IPS DF 6.9 (cell line): ENCODE measurements around the gene ROBO1.

Experiments used
- DNase-seq: peaks from one replicate; pipeline ENCODE4 v3.0.0-alpha.2; 2013; ENCODE audit warnings: low read depth, low spot score
- H3K27ac ChIP-seq: one replicate; pipeline ENCODE4 v1.5.1; 2013; ENCODE audit warnings: low read length, control low read depth
- H3K27me3 ChIP-seq: 2 replicates; pipeline ENCODE4 v1.6.1; 2013; ENCODE audit warnings: mild to moderate bottlenecking, low read length; ENCODE audit not compliant: control insufficient read depth, insufficient read depth
- H3K36me3 ChIP-seq: 2 replicates; pipeline ENCODE4 v1.6.1; 2013; ENCODE audit warnings: low read length; ENCODE audit not compliant: control insufficient read depth, insufficient read depth
- H3K4me1 ChIP-seq: 2 replicates; pipeline ENCODE4 v1.6.1; 2013; ENCODE audit warnings: low read length; ENCODE audit not compliant: control insufficient read depth, insufficient read depth
- H3K4me3 ChIP-seq: 2 replicates; pipeline ENCODE4 v1.5.1; 2013; ENCODE audit warnings: mild to moderate bottlenecking, low read length
- H3K9me3 ChIP-seq: 2 replicates; pipeline ENCODE4 v1.6.1; 2013; ENCODE audit warnings: low read length, inconsistent platforms; ENCODE audit not compliant: control insufficient read depth, insufficient read depth
- WGBS: extraction: QIAGEN DNeasy Blood & Tissue Kit; methylation state at CpG from one replicate; pipeline ENCODE4 v1.1.7; 2013; ENCODE audit warnings: mixed read lengths, missing lambda C conversion rate; ENCODE audit not compliant: insufficient read length, insufficient coverage; 5-methylcytosine and 5-hydroxymethylcytosine counted together

ROBO1 gene

GRCh38 chr3:79672731-79673130 is 95.1 kb downstream of the ROBO1 start:
- no peak overlapping the region for H3K4me3 ChIP-seq
- H3K36me3 ChIP-seq = no peaks in the 10 kb centered on the region
- no peak for DNase-seq
- no peak overlapping the region for H3K27ac ChIP-seq
- WGBS = no CpG with 5 or more reads among the region's 2 CpGs
- no peaks in the 10 kb centered on the region for H3K27me3 ChIP-seq
- no peaks in the 10 kb centered on the region for H3K4me1 ChIP-seq
- H3K9me3 ChIP-seq = no peaks in the 10 kb centered on the region

- DNase-seq = no peak
- Histone ChIP-seq H3K4me3 (no peak overlapping the region), H3K9me3 (no peaks in the 10 kb centered on the region), H3K27me3 (no peaks in the 10 kb centered on the region), H3K4me1 (no peaks in the 10 kb centered on the region), H3K27ac (no peak overlapping the region), H3K36me3 (no peaks in the 10 kb centered on the region)
- no CpG with 5 or more reads among the region's 1 CpG for whole genome bisulfite sequencing
Measured at GRCh38 chr3:79672075-79672474, 95.7 kb downstream of the ROBO1 start.

- no peaks in the 10 kb centered on the region for H3K9me3 ChIP-seq
- no peaks in the 10 kb centered on the region for H3K36me3 ChIP-seq
Measured at GRCh38 chr3:79670178-79670577, 97.6 kb downstream of the ROBO1 start.

GRCh38 chr3:79664455-79664854 is 103.3 kb downstream of the ROBO1 start:
- no CpG with 5 or more reads among the region's 7 CpGs for WGBS
- Histone ChIP-seq H3K27ac (no peak overlapping the region), H3K4me3 (no peak overlapping the region), H3K27me3 (no peaks in the 10 kb centered on the region), H3K36me3 (no peaks in the 10 kb centered on the region), H3K9me3 (no peaks in the 10 kb centered on the region), H3K4me1 (no peaks in the 10 kb centered on the region)
- DNase-seq = no peak

More at GRCh38 chr3:79670178-79670577, 97.6 kb downstream of the ROBO1 start:
- no peaks in the 10 kb centered on the region for H3K4me1 ChIP-seq
- no peak overlapping the region for H3K27ac ChIP-seq
- H3K27me3 ChIP-seq = no peaks in the 10 kb centered on the region
- WGBS = no CpG with 5 or more reads among the region's 3 CpGs
- DNase-seq = no peak
- no peak overlapping the region for H3K4me3 ChIP-seq

GRCh38 chr3:79661896-79662295 is 105.9 kb downstream of the ROBO1 start:
- Histone ChIP-seq H3K4me1 (no peaks in the 10 kb centered on the region), H3K36me3 (no peaks in the 10 kb centered on the region), H3K27me3 (no peaks in the 10 kb centered on the region), H3K27ac (no peak overlapping the region), H3K9me3 (no peaks in the 10 kb centered on the region), H3K4me3 (no peak overlapping the region)
- no CpG with 5 or more reads among the region's 3 CpGs for WGBS
- no peak for DNase-seq

GRCh38 chr3:79657076-79657475 is 110.7 kb downstream of the ROBO1 start:
- Histone ChIP-seq H3K4me3 (no peak overlapping the region), H3K36me3 (no peaks in the 10 kb centered on the region), H3K27ac (no peak overlapping the region), H3K9me3 (no peaks in the 10 kb centered on the region), H3K27me3 (no peaks in the 10 kb centered on the region), H3K4me1 (no peaks in the 10 kb centered on the region)
- no peak for DNase-seq

- Histone ChIP-seq H3K36me3 (no peaks in the 10 kb centered on the region), H3K27ac (no peak overlapping the region), H3K4me3 (no peak overlapping the region), H3K4me1 (no peaks in the 10 kb centered on the region), H3K27me3 (no peaks in the 10 kb centered on the region), H3K9me3 (no peaks in the 10 kb centered on the region)
- no peak for DNase-seq
- WGBS = no CpG with 5 or more reads among the region's 3 CpGs
Measured at GRCh38 chr3:79654019-79654418, 113.8 kb downstream of the ROBO1 start.

GRCh38 chr3:79653266-79653830 is 114.5 kb downstream of the ROBO1 start:
- Histone ChIP-seq H3K4me3 (no peak overlapping the region), H3K4me1 (no peaks in the 10 kb centered on the region), H3K27ac (no peak overlapping the region), H3K27me3 (no peaks in the 10 kb centered on the region), H3K9me3 (no peaks in the 10 kb centered on the region), H3K36me3 (no peaks in the 10 kb centered on the region)
- DNase-seq = no peak
- WGBS = no CpG with 5 or more reads among the region's 4 CpGs

- Histone ChIP-seq H3K36me3 (no peaks in the 10 kb centered on the region), H3K27ac (no peak overlapping the region), H3K4me1 (no peaks in the 10 kb centered on the region), H3K27me3 (no peaks in the 10 kb centered on the region), H3K9me3 (no peaks in the 10 kb centered on the region), H3K4me3 (no peak overlapping the region)
- no peak for DNase-seq
- WGBS = no CpG with 5 or more reads among the region's 7 CpGs
Measured at GRCh38 chr3:79651536-79652065, 116.2 kb downstream of the ROBO1 start.

GRCh38 chr3:79639855-79640254 is 127.9 kb downstream of the ROBO1 start:
- H3K36me3 ChIP-seq = no peaks in the 10 kb centered on the region
- no peak overlapping the region for H3K27ac ChIP-seq
- no CpG with 5 or more reads among the region's 2 CpGs for WGBS
- H3K27me3 ChIP-seq = no peaks in the 10 kb centered on the region
- DNase-seq = no peak
- H3K4me3 ChIP-seq = no peak overlapping the region
- H3K9me3 ChIP-seq = no peaks in the 10 kb centered on the region
- H3K4me1 ChIP-seq = no peaks in the 10 kb centered on the region

GRCh38 chr3:79636372-79636771 is 131.4 kb downstream of the ROBO1 start:
- Histone ChIP-seq H3K4me3 (no peak overlapping the region), H3K27me3 (no peaks in the 10 kb centered on the region)
- no CpG with 5 or more reads among the region's 4 CpGs for WGBS

More at GRCh38 chr3:79636372-79636771, 131.4 kb downstream of the ROBO1 start:
- Histone ChIP-seq H3K36me3 (no peaks in the 10 kb centered on the region), H3K4me1 (no peaks in the 10 kb centered on the region), H3K27ac (no peak overlapping the region), H3K9me3 (no peaks in the 10 kb centered on the region)
- no peak for DNase-seq
